HG02610 (cell line): ENCODE measurements around the gene CEACAM19.
"Not testable (repeated sequence)": the region's sequence is repeated elsewhere in the genome, so short reads cannot be mapped to it uniquely, and the experiment has no call there.

Experiments used
- ATAC-seq: cut with Tn5 transposase; IDR thresholded peaks from one replicate; pipeline ENCODE4 v1.9.1; 2021; ENCODE audit warnings: mild to moderate bottlenecking, moderate library complexity; ENCODE audit not compliant: unreplicated experiment

CEACAM19 gene

GRCh38 chr19:44671400-44671799 lies at the start of gene CEACAM19:
TSS of gene CEACAM19 (plus strand) at chr19:44671482. CDS start at chr19:44671932, 450 bp downstream.
- no peak for ATAC-seq

DNA sequence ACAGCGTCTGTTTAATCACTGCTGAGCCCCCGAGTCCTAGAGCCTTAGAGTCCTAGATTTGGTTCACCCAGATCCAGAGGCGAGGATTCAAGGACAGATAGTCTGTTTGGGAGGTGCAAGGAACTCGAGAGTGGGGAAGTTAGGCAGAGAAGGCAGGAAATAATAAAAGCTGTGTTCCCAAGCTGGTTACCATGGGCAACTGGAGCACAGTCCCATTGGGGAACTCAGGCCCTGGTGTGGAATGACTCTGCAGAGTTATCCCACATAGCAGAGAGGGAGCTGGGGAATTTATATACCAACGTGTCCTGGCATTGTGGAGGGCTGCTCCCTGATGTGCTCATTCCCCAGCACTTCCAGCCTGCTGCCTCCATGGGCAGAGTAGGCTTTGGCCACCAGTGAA lies 48.2 kb upstream of the CEACAM19 start:
- ATAC-seq: no peak

- ATAC-seq: no peak
These were observed 47.7 kb upstream of the CEACAM19 start for GRCh38 chr19:44623626-44624025.

DNA sequence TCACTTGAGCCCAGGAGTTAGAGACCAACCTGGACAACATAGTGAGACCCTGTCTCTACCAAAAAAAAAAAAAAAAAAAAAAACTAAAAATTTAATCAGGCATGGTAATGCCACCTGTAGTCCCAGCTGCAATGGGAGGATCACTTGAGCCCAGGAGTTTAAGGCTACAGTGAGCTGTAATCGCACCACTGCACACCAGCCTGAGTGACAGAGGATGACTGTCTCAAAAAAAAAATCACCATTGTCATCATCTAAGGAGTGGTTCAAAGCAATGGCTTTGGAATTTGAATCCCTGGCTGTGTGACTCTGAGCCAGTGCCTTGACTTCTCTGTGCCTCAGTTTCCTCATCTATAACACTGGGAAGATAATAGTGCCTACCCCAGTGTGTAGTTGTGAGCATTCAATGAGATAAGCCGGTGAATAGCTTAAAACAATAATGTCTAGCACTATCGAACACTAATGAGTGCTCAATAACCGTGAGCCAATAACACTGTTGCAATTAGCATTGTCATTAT lies 46.4 kb upstream of the CEACAM19 start:
- no peak for ATAC-seq

DNA sequence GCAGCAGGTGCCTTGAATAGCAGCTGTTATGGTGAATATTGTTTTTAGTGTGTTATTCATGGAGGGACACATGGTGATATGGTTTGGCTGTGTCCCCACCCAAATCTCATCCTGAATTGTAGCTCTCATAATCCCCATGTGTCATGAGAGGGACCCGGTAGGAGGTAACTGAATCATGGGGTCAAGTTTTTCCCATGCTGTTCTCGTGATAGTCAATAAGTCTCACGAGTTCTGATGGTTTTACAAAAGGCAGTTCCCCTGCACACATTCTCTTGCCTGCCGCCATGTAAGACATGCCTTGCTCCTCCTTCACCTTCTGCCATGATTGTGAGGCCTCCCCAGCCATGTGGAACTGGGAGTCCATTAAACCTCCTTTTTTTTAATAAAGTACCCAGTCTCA lies 45.6 kb upstream of the CEACAM19 start:
- ATAC-seq: not testable (repeated sequence)

DNA sequence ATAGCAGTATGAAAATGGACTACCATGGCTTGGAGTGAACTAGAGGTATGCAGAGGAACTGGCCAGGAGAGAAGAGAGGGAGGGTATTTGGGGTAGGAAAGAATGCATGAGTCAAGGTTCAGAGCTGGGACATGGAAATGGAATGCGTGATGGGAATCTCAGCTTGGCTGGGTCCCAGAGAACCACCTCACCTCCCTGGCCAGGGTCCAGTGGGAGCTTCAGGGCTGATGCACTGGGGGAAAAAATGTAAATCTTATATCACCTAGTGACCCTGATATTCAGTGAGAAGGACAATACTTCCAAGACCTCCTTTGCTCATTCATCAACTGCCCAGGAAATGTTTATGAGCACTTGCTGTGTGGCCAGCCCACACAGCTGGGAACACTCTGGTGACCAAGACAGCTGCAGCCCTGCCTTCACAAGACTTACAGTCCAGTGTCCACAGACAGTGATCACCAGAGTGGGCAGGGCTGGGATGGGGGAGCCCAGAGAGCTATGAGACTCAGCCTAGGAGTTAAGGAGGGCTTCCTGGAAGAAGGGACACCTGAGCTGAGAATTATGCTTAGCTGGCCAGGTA lies 45.1 kb upstream of the CEACAM19 start:
- ATAC-seq: no peak

- ATAC-seq: no peak
These were observed 43.7 kb upstream of the CEACAM19 start for GRCh38 chr19:44627631-44628030.

DNA sequence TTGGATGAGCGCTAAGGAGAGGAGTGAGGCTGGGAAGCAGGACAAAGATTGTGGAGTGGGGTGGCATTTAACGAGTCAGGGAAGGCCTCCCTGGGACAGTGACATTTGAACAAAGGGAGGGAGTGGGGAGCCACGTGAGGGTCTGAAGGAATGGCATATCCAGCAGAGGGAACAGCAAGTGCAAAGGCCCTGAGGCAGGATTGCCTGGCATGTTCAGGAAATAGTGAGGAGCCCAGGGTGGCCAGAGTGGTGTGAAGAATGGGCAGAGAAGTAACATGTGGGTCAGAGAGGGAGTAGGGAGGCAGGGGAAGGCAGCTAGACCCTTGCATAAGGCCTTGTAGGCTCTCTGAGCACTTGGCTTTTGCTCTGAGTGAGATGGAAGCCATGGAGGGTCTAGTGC lies 42.5 kb upstream of the CEACAM19 start:
- no peak for ATAC-seq

DNA sequence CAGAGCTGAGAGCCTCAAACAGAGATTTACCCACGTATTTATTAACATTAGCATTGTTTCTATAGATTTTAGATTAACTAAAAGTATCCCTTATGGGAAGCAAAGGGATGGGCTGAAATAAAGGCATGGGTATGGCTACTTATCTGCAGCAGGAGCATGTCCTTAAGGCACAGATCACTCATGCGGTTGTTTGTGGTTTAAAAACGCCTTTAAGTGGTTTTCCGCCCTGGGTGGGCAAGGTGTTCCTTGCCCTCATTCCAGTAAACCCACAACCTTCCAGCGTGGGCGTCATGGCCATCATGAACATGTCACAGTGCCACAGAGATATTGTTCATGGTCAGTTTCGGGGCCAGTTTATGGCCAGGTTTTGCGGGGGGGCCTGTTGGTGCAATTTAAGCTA lies 39.7 kb upstream of the CEACAM19 start:
- ATAC-seq: not testable (repeated sequence)

DNA sequence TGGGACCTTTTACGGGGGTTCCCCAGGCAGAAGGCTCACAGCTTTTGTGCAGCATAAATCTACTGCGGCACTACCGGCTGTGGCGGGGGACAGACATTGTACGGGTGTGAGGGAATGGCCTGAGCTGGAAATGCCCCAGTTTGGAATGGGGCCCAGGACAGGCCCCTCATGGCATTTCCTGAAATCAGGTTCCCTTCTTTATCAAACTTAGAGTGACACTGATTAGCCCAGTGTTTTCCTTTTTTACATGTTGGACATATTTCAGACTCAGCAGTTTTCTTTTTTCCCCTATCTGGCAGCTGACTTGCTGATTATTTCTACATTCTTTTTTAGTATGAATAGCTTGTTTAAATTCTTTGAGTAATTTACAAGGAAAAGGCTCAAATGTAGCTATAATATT lies 37.2 kb upstream of the CEACAM19 start:
- ATAC-seq: not testable (repeated sequence)

GRCh38 chr19:44634785-44635184 lies 36.5 kb upstream of the CEACAM19 start:
- ATAC-seq: no peak

GRCh38 chr19:44635581-44636438 lies 35.5 kb upstream of the CEACAM19 start:
- ATAC-seq: no peak

DNA sequence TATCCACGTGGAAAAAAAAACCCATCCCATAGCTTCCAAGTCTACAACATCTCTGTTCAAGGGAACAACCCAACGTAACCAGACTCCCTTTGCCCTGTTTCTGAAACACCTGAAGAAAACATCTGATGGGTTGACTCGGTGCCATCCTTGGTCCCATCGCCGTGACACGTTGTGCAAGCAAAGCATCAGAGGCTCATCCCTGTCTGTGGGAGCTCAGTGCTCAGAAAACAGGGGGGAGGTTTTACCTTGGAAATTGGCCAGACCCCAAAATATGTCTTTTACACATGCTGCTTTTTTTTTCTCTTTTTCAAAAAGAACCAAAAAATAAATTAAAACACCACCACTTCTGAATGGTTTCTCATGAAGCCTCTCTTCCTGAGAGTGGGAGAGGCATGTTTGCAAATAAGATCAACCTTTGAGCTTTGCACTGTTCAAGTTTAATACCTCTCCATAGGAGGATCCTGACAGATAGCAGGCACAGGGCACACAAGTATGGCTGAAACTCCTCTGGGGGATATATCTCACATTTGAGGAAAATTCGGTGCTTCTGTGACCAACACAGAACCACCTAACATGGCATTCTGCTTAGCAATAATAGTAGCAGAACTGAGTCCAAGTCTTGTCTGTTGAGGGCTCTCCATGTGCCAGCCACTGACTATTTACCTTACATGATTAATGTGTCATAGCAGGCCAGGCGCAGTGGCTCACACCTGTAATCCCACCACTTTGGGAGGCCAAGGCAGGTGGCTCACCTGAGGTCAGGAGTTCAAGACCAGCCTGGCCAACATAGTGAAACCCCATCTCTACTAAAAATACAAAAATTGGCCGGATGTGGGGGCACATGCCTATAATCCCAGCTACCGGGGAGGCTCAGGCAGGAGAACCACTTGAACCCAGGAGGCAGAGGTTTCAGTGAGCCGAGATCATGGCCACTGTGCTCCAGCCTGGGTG lies 34.6 kb upstream of the CEACAM19 start:
- no peak for ATAC-seq

DNA sequence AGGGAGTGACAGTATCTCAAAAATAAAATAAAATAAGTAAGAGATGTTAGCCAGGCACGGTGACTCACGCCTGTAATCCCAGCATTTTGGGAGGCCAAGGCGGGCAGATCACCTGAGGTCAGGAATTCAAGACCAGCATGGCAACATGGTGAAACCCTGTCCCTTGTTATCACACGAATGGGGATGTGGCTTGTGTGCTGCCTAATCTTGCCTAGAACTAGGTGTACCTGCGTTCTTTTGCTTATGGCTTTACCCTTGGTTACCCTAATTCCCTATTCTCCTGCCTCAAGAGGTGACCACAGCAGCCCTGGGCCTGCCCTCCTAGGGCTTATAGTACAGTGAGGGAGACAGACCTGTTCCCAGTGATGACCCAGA lies 33.9 kb upstream of the CEACAM19 start:
- no peak for ATAC-seq

DNA sequence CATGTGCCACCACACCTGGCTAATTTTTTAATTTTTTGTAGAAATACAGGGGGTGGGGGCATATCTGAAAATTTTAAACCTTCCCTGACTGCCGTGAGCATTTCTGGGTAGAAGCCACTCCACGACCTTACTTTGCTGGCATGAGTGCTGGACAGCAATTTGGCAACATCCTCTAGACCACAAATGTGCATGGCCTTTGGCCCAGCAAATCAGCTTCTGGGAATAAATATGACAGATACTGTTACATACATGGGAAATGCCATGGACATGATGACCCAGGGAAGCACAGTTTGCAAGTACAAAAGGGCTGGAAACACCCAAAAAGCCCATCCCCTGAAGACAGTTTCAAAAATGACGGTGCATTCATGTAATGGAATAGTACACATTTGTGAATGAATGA lies 30.8 kb upstream of the CEACAM19 start:
- ATAC-seq: no peak

DNA sequence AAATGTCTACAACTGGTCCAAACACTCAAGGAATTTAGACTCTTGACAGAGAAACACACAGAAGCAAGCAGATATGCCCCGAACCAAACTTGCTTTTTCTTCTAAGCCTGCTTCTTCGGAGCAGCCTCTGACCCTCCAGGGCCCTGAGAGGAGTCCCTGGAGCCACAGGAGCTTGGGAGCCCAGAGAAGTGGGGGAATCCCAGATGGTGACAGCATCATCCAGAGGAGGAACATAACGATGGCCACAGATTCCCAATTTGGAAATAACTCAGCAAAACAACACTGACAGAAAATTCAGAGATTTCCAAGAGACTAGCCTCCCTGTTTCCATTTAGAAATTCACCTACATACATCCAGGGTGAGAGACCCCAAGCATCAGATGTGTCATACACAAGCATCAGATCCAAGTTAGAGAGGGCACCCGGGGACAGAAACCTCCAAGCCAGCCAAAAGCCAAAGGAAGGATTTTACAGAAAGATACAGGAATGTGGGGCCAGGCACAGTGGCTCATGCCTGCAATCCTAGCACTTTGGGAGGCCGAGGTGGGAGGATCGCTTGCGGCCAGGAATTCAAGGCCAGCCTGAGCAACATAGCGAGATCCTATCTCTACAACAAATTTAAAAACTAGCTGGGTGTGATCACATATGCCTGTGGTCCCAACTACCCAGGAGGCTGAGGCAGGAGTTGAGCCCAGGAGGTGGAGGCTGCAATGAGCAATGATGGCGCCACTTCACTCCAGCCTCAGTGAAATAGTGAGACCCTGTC lies 29.6 kb upstream of the CEACAM19 start:
- no peak for ATAC-seq

DNA sequence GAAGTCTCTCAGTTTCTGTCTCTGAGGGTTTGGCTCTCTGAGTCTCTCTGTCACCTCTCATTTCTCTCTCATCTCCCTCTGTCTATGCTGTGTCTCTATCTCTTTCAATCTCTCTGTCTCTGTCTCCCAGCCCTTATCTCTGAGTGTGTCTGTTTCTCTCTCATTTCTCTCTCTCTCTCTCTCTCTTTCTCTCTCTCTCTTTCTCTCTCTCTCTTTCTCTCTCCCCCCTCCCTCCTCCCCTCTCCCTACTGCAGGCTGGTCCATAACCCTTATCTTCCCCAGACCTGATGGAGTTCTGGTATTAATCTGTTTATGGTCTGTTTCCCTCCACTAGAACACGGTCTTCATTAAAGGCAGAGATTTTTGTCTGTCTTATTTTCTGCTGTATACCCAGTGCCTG lies 28.9 kb upstream of the CEACAM19 start:
- ATAC-seq: no peak

- no peak for ATAC-seq
These were observed 27.5 kb upstream of the CEACAM19 start, which contains the start of gene PVR for GRCh38 chr19:44643605-44644401. TSS of gene PVR (plus strand) at chr19:44643910. CDS start at chr19:44644097, 187 bp downstream.

GRCh38 chr19:44644402-44645016 lies 26.8 kb upstream of the CEACAM19 start:
- no peak for ATAC-seq
